GM18909 (cell line): ENCODE data around the gene JMJD1C.

ENCODE experiments used
- ATAC-seq: cut with Tn5 transposase; IDR thresholded peaks from one replicate; pipeline ENCODE4 v1.9.1; 2021; ENCODE audit warnings: mild to moderate bottlenecking; ENCODE audit not compliant: unreplicated experiment, poor library complexity

Gene JMJD1C

DNA sequence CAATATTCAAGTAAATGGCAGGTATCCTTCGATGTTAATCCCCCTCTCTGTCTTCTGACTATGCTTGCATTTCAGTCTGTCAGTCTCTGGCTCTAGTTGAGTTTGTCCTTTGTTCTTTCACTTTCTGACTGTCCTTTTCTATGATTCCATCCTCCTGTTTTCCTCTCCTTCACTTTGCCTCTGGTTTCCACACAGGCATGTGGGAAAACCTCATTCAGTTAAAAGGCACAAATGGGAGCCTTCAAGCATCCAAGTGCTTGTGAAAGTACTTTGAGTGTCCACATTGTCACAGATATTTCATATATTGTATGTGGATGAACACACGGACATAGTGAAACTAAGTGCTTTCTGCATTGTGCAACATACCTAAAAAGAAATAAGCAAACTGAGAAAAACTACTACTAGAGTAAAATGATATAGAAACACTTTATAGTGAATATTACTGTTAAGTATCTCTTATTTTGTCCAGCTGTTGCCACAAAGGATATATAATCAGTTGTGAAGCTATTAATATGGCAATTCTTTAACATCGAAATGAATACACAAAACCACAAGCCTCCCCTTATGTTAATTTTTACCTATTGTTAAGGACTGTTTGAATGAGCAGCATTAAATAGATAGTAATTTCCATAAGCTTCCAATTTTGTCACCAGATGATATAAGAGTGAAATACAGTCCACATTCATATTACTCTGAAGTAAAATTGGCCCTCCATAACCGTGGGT, 260.9 kb downstream of the JMJD1C start:
- ATAC-seq = peak; percentile 54

DNA sequence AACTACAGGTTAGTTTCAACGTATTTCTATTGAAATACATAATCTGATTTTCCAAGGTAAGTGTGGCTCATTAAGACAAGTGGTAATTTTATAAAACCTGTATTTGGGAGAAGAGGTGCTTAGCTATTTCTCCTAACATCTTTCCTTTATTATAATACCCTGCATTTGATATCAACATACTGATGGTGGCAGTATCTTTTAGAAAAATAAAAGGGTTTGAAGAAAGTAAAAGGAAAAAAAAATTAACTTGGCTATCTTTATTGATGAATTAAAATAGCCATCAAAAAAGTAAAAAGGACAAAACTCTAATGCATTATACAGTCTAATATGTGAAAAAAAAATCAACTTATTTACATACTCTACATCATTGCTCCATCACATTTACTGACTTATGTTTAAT, 264.7 kb downstream of the JMJD1C start:
- ATAC-seq = no peak

DNA sequence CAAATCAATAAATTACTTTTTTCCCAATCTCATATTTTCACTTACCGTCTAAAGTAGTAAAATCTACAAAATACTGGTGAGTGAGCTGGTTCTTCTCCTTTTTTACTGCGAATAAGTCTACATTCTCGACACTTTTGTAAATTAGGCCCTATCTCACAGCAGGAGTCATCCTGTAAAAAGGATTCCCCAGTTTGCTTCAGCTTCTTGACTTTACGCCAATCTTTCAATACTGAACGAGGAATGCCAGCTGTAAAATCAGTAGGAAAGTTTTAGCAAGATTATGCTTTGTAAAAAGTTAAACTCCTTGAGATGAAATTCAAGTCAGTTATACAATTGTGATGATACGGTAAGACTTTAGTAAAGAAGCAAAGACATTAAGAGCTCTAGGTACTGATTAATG, 265.3 kb downstream of the JMJD1C start:
- ATAC-seq = no peak

DNA sequence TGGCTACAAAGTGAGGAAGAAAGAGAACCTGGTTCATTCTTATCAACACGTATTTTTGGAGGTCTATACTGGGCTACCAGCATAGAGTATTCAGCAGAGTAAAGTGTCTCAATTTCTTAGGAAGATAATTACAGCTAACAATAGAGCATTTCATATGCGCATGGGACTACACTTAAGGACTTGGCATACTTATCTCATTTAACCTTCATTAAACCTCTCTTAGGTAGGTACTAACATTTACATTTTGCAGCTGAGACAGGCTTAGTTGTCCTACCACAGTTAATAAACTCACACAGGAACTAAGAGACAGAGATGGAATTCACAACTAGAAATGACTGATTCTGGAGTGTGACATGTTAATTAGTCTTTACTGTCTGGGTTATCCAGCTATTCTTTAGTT, 266.1 kb downstream of the JMJD1C start:
- ATAC-seq = no peak

DNA sequence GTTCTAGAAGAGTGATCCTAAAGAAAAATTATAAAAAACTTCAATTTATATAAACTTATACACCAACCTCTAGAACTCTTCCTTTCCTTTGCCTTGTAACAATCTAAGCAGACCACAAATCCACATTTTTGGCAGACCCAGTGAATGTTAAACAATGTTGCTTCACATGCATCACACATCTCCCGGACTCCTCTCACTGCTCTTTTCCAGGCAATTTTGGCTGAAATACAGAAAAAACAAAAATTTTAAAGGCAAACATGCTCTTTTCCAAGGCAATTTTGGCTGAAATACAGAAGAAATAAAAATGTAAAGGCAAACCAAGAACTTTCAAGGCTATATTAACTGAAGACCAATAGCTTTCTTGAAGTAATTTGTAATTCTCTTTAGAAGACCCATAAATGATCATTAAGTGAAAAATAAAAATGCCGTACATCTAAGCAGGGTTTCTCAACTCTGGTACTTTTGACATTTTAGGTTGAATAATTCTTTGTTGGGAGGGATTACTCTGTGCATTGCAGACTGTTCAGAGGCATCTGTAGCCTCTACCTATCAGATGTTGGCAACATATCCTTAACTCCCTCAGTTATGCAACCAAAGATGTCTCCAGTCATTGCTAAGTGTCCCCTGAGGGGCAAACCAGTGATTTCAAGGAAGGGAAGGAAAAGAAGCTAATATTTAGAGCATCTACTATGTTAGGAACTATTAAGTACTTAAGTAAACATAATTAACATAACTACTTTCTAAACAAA, 268.3 kb downstream of the JMJD1C start:
- no peak for ATAC-seq

DNA sequence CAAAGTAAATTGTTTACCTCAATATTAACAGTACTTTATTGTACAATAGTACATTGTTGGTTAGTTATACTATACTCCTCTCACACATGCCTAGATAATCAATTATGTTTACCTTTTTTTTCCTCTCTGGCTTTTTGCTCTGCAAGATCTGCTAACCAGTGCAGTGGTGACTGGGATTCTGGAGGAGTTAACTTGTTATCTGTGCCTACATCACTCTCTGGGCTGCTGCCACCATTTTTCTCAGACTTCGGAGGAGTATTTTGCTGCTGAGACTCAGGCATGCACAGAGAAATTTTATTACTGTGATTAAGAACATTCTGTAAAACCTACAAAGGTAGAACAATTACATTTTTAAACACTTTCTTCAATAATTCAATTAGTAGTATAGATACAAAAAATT, 273.0 kb downstream of the JMJD1C start:
- ATAC-seq = no peak

DNA sequence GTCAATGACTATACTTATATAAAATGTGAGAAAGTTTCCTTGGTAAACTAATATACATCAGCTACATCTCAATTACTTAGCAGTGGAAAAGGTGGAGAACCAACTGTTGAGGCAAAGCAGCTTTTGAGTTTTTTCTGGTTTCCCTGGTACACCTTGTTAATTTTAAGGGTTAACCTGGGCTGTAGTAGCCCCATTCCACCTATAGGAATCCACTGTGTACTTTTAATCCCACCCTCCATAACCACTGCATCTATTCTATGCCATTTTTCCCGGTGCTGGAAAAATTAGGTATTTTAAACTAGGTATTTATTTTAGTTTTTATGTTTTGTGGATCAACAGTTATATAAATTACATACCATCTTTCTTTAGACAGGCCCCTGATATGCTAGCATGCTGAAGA, 290.2 kb downstream of the JMJD1C start:
- no peak for ATAC-seq

DNA sequence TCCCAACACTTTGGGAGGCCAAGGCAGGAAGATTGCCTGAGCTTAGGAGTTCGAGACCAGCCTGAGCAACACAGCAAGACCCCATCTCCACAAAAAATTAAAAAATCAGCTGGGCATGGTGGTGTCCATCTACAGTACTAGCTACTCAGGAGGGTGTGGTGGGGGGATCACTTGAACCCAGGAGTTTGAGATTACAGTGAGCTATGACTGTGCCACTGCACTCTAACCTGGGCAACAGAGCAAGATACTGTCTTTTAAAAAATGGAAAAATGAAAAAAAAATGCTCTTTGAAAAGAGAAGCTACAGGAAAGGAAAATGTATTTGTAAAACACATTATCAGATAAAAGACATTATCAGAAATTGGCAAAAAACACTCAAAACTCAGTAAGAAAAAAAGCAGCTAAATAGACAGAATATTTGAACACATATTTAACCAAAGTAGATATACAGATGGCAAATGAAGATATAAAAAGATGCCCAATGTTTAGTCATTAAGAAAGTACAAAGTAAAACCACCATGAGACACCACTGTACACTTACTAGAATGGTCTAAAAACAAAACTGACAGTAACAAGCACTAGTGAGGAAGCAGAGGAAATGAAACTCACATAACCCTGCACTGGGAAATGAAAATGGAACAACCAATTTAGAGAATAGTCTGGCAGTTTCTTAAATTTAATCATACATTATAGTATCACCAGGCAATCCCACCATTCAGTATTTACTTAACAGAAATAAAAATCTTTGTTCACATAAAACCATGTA, 292.1 kb downstream of the JMJD1C start:
- peak; percentile 99 for ATAC-seq

DNA sequence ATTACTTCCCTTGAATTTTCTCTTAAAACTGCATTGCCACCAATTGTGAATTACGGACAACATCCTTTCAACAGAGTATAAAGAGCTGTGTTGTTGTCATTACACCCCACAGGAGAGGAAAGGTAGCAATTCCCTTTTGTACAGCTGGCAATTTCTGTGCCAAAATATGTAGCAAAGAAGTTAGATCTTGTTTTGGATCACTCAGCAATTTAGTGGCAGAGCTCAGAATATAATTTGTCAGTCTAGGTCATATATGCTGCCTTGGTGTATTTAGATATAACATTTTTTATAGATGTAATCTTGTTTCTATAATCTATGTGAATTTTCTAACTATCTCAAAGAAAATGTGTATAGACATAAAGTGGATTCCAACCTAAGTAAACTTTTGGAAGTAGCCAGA, 293.9 kb downstream of the JMJD1C start:
- ATAC-seq = no peak

DNA sequence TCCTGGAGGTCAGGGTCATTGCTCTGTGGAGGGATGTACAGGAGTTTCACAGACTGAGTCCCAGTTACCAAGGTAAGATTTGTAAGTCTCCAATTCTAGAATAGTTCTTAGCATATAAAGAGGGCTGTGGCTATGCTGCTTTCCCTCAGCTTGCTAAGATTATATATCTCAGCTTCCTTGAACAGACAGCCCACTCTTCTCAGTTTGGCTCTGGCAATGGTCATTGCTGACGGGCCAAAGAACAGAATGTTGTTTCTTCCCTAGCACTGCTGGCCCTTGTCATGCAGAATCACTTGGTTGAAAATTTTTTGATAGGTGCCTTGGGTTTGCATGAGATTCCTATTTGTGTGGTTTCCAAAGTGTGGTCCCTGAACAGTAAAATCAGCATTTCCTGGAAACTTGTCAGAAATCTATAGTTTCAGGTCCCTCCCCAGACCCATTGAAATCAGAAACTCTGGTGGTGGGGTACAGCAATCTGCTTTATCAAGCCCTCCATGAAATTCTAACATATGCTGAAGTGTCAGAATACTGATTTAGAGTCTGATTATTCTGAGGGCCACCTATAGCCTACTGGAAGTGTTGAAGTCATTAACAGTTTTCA, 294.4 kb downstream of the JMJD1C start:
- no peak for ATAC-seq

DNA sequence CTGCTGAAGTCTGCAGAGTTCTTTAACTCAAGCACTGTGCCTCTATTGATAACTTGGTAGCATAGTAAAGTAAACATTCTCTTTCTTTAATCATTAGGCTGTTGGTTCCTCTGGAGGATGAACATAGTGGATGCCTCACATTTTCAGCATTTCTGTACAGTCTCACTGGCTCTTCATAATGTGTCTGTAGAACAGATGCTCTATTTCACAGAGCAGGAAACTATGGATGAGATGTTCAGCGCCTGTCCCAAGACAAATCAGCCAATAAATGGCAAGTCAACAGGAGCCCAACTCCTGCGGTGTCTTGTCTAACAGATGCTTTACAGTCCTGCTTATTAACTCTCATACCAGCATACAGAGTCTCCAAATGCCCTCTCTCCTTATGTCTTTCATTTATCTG, 296.2 kb downstream of the JMJD1C start:
- no peak for ATAC-seq

DNA sequence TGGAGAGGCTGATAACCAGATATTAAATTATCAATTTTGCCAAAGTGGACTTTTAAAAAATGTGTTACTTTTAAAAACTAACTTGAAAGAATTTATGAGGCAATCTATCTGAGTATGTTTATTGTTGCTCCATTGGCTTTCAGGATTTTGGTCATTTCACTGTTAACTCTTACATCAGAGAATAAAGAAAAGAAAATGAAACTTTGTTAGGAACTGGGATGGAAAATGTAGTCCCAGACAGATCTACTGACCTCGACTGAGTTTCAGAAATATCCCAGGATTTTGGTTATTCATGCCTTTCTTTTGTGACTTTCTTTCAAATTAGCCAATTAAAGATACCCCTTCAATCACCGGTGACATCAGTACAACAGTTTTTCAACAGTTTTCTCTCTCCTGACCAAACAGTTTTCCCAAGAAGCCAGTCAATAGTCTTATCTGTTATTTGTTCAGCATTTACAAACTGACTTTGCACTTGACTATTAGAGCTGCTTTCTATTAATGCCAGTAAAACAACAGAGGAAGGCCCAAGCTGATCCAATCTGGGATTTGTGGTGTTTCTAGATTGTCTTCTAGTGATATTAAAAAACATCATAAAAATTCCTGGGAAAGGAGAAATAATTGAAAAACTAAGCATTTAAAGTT, 296.8 kb downstream of the JMJD1C start:
- ATAC-seq = no peak

DNA sequence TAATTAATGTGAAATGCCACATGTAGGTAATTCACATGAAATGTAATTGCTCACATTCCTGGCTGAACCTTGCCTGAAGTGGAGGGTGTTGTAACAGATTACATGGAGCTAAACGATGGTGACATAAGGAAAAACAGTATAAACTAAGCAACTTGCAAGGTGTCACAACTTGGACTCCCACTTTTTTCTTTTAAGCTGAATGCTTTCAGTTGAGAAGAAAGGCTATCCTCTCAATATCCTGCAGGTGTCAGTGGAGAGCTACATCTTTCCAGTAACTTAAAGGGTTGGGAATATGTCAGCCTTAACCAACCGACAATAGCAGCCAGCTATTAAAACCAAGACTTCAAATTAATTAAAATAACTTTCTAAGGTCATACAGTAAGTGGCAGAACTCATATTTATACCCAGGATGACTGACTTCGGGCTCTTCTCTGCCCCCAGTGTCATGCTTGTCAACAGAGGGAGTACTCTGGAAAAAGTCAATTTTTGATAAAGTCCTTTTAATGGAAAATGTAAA, 299.0 kb downstream of the JMJD1C start:
- peak; percentile 66 for ATAC-seq

DNA sequence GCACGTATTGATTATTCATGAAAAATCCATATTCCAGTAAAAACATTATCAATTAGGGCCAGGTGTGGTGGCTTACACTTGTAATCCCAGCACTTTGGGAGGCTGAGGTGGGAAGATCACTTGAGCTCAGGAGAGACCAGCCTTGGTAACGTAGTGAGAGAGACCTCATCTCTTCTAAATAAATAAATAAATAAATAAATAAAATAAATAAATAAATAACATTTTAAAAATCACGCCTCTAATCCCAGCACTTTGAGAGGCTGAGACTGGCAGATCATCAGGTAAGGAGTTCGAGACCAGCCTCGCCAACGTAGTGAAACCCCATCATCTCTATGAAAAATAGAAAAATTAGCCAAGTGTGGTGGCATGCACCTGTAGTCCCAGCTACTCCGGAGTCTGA, 300.5 kb downstream of the JMJD1C start:
- no peak for ATAC-seq

DNA sequence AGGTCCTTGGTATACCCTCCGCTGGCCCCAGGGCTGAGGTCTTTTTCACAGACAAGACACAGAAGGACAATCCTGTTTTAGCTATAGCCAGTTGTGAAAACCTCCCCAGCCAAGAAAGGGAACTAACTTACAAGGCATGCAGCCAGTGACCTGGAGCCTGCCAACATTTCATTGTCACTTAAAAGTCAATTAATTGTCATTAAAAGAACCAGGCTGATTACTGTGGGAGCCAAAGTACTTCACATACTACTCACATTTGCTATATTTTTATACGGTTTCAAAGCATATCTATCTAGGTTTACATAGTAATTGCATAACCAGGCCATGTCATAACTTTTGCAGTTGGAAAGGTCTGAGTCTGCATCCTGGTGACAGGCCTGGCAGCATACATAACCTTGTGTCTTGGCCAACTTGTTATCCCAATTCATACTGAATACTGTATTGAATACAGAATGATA, 301.6 kb downstream of the JMJD1C start:
- ATAC-seq = no peak

DNA sequence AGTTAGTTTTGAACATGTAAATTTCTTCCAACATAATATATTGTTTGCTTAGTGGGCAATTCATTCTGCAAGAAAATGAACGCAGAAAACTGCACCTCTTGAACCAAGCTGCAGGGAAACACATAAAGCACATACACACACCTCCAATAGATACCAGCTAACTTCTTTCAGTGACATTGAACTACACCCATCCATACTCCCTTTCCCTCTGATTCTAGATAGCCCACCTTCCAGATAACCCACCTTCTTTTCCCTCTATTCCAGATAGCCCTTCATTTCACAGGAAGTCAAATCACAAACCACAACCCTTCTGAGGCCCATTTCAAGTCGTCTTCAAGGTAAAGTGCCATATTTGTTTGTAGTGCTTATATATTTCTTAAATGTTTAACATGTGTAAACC, 304.2 kb downstream of the JMJD1C start:
- no peak for ATAC-seq

DNA sequence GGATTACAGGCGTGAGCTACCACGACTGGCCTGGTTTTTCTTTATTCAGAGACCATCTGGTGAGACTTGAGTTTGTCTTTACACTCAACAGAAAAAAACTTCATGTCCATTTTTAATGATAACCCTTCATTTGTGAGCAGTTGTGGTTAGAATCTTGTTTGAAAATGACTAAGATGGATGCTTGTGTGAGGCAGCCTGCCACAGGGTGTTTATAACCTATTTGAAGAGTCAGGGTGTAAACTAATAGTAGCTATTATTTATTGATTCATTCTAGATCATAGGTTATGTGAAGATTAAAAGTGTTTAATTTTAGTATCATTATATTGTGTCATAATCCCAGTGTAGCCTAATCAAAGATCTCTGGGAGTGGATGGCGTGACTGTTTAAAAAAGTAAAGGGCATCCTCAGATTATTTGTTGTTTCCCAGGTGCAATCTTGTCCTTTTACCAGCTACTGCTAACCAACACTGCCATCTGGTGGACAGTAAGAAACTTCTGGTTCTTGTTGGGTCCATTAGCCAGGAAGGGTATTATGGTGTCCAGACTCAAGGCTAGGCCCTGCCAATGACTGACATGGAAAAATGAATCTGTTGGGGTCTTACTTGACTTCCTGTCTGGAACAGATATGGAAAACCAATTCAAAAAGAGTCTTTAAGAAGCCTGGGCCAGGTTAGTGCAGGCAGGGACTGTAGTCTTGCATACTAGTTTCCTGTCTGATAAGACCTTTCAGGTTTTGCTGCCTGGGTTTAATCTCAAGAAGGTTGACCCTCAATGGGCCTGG, 307.7 kb downstream of the JMJD1C start:
- ATAC-seq = peak; percentile 77

DNA sequence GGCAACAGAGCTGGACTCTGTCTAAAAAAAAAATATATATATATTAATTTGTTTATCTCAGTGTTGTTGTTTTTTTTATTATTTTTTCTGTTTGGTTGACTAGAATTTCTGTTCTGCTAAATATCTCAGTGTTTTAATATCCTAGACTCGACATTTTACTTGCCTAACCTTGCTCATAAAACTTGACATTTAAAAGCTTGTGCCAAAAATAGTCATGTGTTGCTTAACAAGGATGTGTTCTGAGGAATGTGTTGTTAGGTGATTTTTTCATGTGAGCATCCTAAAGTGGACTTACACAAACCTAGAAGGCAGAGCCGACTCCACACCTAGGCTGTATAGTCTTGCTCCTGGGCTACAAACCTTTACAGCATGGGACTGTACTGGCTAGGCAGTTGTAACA, 309.5 kb downstream of the JMJD1C start:
- no peak for ATAC-seq

DNA sequence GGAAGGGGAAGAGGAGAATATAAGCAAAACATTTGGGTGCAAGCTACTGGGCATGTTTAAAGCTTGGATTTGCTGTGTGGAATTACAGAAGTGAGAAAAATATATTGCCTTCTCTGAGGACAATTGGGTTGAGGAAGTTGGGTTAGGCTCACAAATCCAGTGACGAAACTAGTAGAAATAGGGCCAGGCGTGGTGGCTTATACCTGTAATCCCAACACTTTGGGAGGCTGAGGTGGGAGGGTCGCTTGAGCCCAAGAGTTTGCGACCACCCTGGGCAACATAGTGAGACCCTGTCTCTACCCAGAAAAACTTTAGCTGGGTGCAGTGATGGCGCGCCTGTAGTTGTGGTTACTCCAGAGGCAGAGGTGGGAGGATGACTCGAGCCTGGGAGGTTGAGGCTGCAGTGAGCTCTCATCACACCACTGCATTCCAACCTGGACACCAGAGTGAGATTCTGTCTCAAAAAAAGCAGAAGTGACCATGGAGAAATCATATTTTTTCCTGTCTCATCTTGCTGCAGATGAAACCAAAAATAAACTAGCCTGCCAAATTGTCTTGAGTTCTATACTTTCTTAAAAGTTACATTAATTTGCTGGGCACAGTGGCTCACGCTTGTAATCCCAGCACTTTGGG, 310.3 kb downstream of the JMJD1C start:
- no peak for ATAC-seq
